ENCODE results near the gene ADCK1. TPM values are rescaled to one million over a fixed set of nuclear protein-coding genes. Genes with fewer than 3 reads are reported as not detected.
A peak's percentile ranks its signal among the peaks of the same experiment; 100 is the strongest.
"Not testable (repeated sequence)": the region's sequence is repeated elsewhere in the genome, so short reads cannot be mapped to it uniquely, and the experiment has no call there.

The ADCK1 gene
- total RNA-seq, 2 donors from 2014 or later: 2.3 to 3.1 TPM

DNA sequence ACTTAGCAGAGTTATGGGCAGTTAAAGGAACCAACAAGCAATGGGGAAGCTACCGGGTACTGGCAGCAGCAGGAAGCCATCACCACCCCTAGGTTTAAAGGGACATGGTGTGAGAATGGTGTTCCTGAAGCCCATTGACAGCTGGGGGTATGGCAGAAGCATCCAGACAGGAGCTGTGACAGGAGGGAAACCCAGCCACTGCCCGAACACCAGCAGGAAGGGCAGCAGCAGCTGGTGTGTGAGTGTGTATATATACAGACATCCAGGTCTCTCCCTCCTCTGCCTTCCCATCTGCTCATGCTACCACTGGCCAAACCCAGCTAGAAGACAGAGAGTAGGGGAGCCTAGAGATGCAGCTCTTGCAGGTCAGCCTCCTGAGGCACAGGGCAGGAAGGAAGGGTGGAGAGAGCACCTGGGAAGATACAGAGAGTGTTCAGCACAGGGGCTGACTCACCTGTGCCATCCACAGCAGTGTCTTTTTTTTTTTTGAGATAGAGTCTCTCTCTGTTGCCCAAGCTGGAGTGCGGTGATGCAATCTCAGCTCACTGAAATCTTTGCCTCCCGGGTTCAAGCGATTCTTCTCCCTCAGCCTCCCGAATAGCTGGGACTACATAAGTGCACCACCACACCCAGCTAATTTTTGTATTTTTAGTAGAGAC, 9.2 kb upstream of the ADCK1 start:
- no peak for DNase-seq
- ATAC-seq (replicated peaks in 1 of 2): peak in 1 of 2 donors; percentile 33
- Mint-ChIP-seq H3K9me3 (no peaks in the 10 kb centered on the region), H3K27me3 (ENCODE audit: low read depth) (no peaks in the 10 kb centered on the region), H3K4me1 (ENCODE audit: low read depth) (no peaks in the 10 kb centered on the region), H3K36me3 (ENCODE audit: insufficient read depth in 2 of 2) (no peaks in the 10 kb centered on the region), H3K4me3 (no peak overlapping the region), H3K27ac (no peak overlapping the region)

DNA sequence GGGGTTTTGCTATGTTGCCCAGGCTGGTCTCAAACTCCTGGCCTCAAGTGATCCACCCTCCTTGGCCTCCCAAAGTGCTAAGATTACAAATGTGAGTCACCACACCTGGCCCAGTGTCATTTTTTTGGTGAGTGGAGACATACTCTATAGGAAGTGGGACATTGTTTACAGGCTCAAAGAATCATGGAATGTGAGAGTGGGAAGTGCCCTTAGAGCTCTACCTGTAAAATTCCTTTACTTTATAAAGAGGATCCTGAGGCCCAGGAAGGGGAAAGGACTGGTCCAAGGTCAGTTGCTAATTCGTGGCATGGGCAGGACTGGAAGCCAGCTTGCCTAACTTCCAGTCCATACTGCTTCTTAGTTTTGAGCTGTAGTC, 8.7 kb upstream of the ADCK1 start:
- Mint-ChIP-seq H3K9me3 (no peaks in the 10 kb centered on the region), H3K27ac (no peak overlapping the region), H3K4me3 (no peak overlapping the region), H3K27me3 (ENCODE audit: low read depth) (no peaks in the 10 kb centered on the region), H3K36me3 (ENCODE audit: insufficient read depth in 2 of 2) (no peaks in the 10 kb centered on the region), H3K4me1 (ENCODE audit: low read depth) (no peaks in the 10 kb centered on the region)
- DNase-seq (no peak), ATAC-seq (replicated peaks in 1 of 2) (no peak)

DNA sequence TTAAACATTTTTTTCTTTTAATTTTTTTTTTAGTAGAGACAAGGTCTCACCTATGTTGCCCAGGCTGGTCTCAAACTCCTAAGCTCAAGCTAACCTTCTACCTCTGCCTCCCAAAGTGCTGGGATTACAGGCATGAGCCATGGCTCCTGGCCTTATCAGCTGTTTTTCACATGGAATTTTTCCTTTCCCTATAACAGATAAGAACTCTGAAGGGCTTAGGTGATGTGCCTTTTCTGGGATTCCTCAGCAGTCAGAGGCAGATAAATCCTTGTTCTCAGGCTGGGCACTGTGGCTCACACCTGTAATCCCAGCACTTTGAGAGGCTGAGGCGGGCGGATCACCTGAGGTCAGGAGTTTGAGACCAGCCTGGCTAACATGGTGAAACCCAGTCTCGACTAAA, 6.7 kb upstream of the ADCK1 start:
- H3K27ac Mint-ChIP-seq; DNase-seq; H3K36me3 Mint-ChIP-seq (ENCODE audit: insufficient read depth in 2 of 2); H3K4me1 Mint-ChIP-seq (ENCODE audit: low read depth); H3K4me3 Mint-ChIP-seq; H3K27me3 Mint-ChIP-seq (ENCODE audit: low read depth); H3K9me3 Mint-ChIP-seq; ATAC-seq (replicated peaks in 1 of 2): not testable (repeated sequence)

DNA sequence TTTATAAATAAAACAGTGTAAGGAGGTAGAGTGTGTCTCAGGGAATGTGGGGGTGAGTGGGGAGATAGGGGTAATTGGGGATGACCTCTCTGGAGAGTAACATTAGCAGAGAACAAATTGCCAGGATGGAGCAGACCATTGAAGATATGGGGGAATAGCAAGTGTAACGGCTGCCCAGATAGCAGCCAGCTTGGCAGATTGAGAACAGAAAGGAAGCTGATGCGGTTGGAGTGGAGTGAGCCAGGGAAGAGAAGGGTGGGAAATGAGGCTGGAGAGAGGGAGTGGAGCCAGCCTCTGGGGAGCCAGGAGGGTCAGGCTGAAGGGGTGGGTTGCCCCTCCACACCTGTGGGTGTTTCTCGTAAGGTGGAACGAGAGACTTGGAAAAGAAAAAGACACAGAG, 5.6 kb upstream of the ADCK1 start:
- H3K27ac Mint-ChIP-seq: no peak overlapping the region
- no peaks in the 10 kb centered on the region for H3K36me3 Mint-ChIP-seq (ENCODE audit: insufficient read depth in 2 of 2)
- ATAC-seq (replicated peaks in 1 of 2) (no peak), DNase-seq (no peak)
- no peaks in the 10 kb centered on the region for H3K9me3 Mint-ChIP-seq
- no peak overlapping the region for H3K4me3 Mint-ChIP-seq
- no peaks in the 10 kb centered on the region for H3K27me3 Mint-ChIP-seq (ENCODE audit: low read depth)
- H3K4me1 Mint-ChIP-seq (ENCODE audit: low read depth): peaks cover 2% of the 10 kb centered on the region

DNA sequence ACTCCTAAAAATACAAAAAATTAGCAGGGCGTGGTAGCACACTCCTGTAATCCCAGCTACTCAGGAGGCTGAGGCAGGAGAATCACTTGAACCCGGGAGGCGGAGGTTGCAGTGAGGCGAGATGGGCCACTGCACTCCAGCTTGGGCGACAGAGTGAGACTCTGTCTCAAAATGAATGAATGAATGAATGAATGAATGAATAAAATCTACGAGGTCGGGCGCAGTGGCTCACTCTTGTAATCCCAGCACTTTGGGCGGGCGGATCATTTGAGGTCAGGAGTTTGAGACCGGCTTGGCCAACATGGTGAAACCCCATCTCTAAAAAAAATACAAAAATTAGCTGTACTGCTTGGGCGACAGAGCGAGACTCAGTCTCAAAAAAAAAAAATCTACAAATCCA, 453 bp upstream of the ADCK1 start:
- H3K4me1 Mint-ChIP-seq (ENCODE audit: low read depth): peaks cover 12% of the 10 kb centered on the region
- H3K27me3 Mint-ChIP-seq (ENCODE audit: low read depth); H3K9me3 Mint-ChIP-seq; H3K36me3 Mint-ChIP-seq (ENCODE audit: insufficient read depth in 2 of 2); DNase-seq; ATAC-seq (replicated peaks in 1 of 2): not testable (repeated sequence)
- H3K4me3 Mint-ChIP-seq: peak overlapping the region; percentile 92
- peak overlapping the region; percentile 60 for H3K27ac Mint-ChIP-seq

DNA sequence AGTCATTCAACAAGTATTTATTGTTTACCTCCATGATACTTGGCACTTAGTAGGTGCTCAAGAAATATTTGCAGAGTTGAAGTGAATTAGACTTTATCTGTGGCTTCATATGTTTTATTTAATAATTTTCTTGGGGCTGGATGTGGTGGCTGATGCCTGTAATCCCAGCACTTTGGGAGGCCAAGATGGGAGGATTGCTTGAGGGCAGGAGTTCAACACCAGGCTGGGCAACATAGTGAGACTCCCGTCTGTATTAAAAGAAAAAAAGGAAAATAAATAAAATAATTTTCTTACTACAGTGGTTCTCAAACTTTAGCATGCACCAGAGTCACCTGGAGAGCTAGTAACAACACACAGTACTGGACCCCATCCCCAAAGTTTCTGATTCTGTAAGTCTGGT, 905 bp downstream of the ADCK1 start:
- Mint-ChIP-seq H3K4me3 (peak overlapping the region; percentile 92), H3K9me3 (no peaks in the 10 kb centered on the region), H3K4me1 (ENCODE audit: low read depth) (peaks cover 12% of the 10 kb centered on the region), H3K27ac (no peak overlapping the region), H3K36me3 (ENCODE audit: insufficient read depth in 2 of 2) (no peaks in the 10 kb centered on the region), H3K27me3 (ENCODE audit: low read depth) (no peaks in the 10 kb centered on the region)
- ATAC-seq (replicated peaks in 1 of 2) (no peak), DNase-seq (no peak)

DNA sequence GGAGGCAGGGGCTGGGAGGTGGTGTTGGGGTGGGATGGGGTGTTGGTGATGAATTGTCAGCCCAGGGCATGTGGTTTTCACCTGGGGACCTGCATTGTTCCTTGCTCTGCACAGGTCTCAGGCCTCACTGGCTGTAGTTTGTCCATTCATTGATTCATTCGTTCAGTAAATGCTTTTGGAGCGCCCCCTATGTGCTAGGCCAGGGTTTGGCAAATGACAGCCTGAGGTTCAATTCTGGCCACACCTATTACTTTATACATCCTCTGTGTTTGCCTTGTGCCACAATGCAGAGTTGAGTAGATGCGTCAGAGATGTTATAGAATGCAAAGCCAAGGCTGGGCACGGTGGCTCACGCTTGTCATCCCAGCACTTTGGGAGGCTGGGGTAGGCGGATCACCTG, 4.7 kb downstream of the ADCK1 start:
- H3K9me3 Mint-ChIP-seq: no peaks in the 10 kb centered on the region
- H3K27me3 Mint-ChIP-seq (ENCODE audit: low read depth): no peaks in the 10 kb centered on the region
- H3K36me3 Mint-ChIP-seq (ENCODE audit: insufficient read depth in 2 of 2): no peaks in the 10 kb centered on the region
- no peak overlapping the region for H3K27ac Mint-ChIP-seq
- DNase-seq: peak; percentile 47 to 56
- no peak overlapping the region for H3K4me3 Mint-ChIP-seq
- peaks cover 7% of the 10 kb centered on the region for H3K4me1 Mint-ChIP-seq (ENCODE audit: low read depth)
- ATAC-seq (replicated peaks in 1 of 2): no peak

DNA sequence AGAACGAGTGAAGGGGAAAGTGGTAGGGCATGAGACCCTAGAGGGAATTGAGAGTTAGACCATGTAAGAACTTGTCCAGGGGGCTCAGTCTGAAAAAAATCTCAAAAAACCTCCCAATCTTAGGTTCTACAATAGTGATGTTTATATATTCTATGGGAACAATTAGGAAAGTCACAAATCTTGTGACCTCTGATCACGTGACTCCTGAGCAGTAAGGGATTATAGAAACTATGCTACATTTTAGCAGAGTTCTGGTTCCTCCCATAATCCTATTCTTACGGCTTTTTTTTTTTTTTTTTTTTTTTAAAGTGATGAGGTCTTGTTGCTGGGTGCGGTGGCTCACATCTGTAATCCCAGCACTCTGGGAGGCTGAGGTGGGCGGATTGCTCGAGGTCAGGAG, 5.8 kb downstream of the ADCK1 start:
- ATAC-seq (replicated peaks in 1 of 2) (no peak), DNase-seq (no peak)
- Mint-ChIP-seq H3K27me3 (ENCODE audit: low read depth) (no peaks in the 10 kb centered on the region), H3K4me3 (no peak overlapping the region), H3K4me1 (ENCODE audit: low read depth) (peaks cover 2% of the 10 kb centered on the region), H3K27ac (no peak overlapping the region), H3K36me3 (ENCODE audit: insufficient read depth in 2 of 2) (no peaks in the 10 kb centered on the region), H3K9me3 (no peaks in the 10 kb centered on the region)

DNA sequence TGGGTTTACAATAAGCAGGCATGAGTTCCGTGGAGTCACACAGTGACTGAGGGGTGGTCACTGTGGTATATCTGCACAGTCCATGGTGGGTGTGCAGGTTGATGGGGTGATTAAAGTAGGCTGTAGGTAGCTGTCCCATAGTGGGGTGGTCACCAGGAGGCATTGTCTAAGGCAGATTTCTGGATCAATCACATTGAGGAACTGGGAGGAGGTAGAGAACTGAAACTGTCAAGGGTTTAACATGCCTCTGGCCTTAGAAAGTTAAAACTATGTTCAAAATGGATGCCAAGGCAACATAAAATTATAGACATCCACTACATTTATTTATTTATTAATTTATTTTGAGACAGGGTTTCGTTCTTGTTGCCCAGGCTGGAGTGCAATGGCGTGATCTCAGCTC, 8.3 kb downstream of the ADCK1 start:
- Mint-ChIP-seq H3K27ac (no peak overlapping the region), H3K36me3 (ENCODE audit: insufficient read depth in 2 of 2) (no peaks in the 10 kb centered on the region), H3K9me3 (no peaks in the 10 kb centered on the region), H3K4me1 (ENCODE audit: low read depth) (peaks cover under 1% of the 10 kb centered on the region), H3K4me3 (no peak overlapping the region), H3K27me3 (ENCODE audit: low read depth) (no peaks in the 10 kb centered on the region)
- no peak for ATAC-seq (replicated peaks in 1 of 2)
- no peak for DNase-seq

DNA sequence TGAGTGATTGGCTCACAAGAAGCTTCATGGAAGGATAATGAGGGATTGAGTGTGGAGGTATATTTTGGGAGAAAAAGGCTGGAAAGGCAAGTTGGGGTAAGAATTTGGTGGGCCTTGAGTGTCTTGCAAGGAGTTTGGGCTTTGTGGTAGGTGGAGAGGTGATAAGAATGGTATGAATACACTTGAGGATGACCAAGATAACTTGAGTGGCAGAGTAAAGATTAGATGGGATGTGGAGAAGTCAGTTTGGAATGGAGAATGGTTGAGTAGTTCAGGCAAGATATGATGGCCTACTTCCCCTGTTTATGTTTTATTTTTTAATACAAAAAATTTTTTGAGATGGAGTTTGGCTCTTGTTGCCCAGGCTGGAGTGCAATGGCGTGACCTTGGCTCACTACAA, 9.1 kb downstream of the ADCK1 start:
- Mint-ChIP-seq H3K4me3 (no peak overlapping the region), H3K9me3 (no peaks in the 10 kb centered on the region), H3K36me3 (ENCODE audit: insufficient read depth in 2 of 2) (no peaks in the 10 kb centered on the region), H3K27me3 (ENCODE audit: low read depth) (no peaks in the 10 kb centered on the region), H3K27ac (no peak overlapping the region), H3K4me1 (ENCODE audit: low read depth) (peaks cover 7% of the 10 kb centered on the region)
- DNase-seq: no peak
- ATAC-seq (replicated peaks in 1 of 2): no peak

DNA sequence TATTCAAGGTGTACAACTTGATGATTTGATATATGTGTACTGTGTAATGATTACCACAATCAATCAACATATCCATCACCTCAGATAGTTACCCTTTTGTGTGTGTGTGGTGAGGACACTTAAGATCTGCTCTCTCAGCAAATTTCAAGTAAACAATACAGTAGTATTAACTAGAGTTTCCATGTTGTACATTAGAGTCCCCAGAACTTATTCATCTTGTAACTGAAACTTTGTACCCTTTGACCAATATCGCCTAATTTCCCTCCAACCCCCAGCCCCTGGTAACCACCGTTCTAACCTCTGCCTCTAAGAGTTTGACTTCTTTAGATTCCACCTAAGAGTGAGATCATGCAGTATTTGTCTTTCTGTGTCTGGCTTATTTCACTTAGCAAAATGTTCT, 12.1 kb downstream of the ADCK1 start:
- H3K9me3 Mint-ChIP-seq: no peaks in the 10 kb centered on the region
- no peaks in the 10 kb centered on the region for H3K36me3 Mint-ChIP-seq (ENCODE audit: insufficient read depth in 2 of 2)
- no peaks in the 10 kb centered on the region for H3K27me3 Mint-ChIP-seq (ENCODE audit: low read depth)
- DNase-seq: peak in 1 of 2 donors; percentile 14
- ATAC-seq (replicated peaks in 1 of 2): peak in 1 of 2 donors; percentile 58
- H3K4me3 Mint-ChIP-seq: no peak overlapping the region
- H3K4me1 Mint-ChIP-seq (ENCODE audit: low read depth): peaks cover 7% of the 10 kb centered on the region
- no peak overlapping the region for H3K27ac Mint-ChIP-seq

DNA sequence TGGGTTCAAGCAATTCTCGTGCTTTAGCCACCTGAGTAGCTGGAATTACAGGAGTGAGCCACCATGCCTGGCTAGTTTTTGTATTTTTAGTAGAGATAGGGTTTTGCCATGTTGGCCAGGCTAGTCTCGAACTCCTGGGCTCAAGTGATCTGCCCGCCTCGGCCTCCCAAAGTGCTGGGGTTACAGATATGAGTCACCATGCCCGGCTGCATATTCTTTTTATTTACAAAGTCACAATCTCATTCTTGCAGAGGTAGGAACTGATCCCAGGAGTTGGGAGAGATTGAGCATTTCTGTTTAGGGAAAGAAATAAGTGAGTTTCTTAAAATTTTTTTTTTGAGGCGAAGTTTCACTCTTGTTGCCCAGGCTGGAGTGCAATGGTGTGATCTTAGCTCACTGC, 12.8 kb downstream of the ADCK1 start:
- not testable (repeated sequence) for H3K9me3 Mint-ChIP-seq; H3K36me3 Mint-ChIP-seq (ENCODE audit: insufficient read depth in 2 of 2); ATAC-seq (replicated peaks in 1 of 2); H3K27me3 Mint-ChIP-seq (ENCODE audit: low read depth); DNase-seq; H3K27ac Mint-ChIP-seq; H3K4me3 Mint-ChIP-seq; H3K4me1 Mint-ChIP-seq (ENCODE audit: low read depth)

DNA sequence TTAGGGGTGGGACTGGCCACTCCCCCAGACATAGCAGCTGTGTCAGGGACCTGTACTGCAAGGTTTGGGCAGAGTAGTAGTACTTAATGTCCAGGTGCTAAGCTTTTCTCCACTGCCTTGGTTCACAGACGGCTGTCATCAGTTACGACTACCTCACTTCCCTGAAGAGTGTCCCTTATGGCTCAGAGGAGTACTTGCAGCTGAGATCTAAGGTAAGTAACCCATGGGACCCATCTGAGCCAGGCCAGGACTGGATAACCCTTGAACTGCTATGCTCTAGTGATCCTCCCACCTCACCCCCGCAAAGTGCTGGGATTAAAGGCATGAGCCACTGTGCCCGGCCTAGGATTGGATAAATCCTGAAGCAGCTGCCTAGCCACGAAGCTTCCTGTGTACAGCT, 22.4 kb downstream of the ADCK1 start:
- no peaks in the 10 kb centered on the region for H3K36me3 Mint-ChIP-seq (ENCODE audit: insufficient read depth in 2 of 2)
- H3K9me3 Mint-ChIP-seq: no peaks in the 10 kb centered on the region
- no peak for ATAC-seq (replicated peaks in 1 of 2)
- no peaks in the 10 kb centered on the region for H3K27me3 Mint-ChIP-seq (ENCODE audit: low read depth)
- H3K4me1 Mint-ChIP-seq (ENCODE audit: low read depth): no peaks in the 10 kb centered on the region
- H3K27ac Mint-ChIP-seq: no peak overlapping the region
- H3K4me3 Mint-ChIP-seq: no peak overlapping the region
- DNase-seq: no peak

DNA sequence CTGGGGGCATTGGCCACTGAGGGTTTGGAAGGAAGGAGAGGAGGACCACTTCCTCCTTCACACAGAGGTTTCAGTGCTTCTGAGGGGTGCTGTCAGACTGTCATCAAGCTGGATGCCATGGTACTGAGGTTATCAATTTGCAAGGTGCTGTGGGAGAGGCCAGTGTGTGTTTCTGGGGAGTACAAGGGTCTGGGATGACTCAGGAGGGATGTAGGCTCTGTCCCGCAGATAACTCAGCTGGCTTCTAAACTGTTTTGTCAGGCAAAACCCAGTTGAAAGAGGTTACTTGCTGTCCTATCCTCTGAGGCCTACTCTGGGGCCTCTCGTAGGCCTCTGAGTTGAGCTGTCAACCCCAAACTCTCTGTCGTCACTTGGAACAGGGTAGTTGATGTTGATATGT, 22.8 kb downstream of the ADCK1 start:
- H3K27me3 Mint-ChIP-seq (ENCODE audit: low read depth): no peaks in the 10 kb centered on the region
- no peak overlapping the region for H3K4me3 Mint-ChIP-seq
- no peaks in the 10 kb centered on the region for H3K9me3 Mint-ChIP-seq
- ATAC-seq (replicated peaks in 1 of 2): no peak
- H3K36me3 Mint-ChIP-seq (ENCODE audit: insufficient read depth in 2 of 2): no peaks in the 10 kb centered on the region
- DNase-seq: no peak
- no peaks in the 10 kb centered on the region for H3K4me1 Mint-ChIP-seq (ENCODE audit: low read depth)
- no peak overlapping the region for H3K27ac Mint-ChIP-seq
